ENCODE data around the gene ASAP2.

DNA sequence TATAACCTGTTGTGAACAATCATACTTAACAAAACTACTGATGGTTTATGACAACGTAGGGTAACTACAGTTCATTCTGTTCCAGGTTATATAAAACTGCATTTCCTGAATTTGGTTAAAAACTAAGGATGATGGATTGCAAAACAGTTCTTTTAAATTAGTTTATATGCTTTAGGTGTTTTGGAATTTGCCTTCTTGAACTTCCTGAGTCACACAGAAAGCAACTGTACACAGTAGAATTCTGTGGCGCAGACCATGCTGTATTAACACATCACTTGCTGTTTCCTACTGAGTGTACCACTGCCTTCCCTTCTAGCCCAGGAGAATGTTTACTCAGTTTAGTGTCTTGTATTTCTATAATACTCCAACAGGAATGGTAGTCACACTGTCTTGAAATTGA is 197.3 kb downstream of the ASAP2 start:
- TF ChIP-seq, protein P1, sequence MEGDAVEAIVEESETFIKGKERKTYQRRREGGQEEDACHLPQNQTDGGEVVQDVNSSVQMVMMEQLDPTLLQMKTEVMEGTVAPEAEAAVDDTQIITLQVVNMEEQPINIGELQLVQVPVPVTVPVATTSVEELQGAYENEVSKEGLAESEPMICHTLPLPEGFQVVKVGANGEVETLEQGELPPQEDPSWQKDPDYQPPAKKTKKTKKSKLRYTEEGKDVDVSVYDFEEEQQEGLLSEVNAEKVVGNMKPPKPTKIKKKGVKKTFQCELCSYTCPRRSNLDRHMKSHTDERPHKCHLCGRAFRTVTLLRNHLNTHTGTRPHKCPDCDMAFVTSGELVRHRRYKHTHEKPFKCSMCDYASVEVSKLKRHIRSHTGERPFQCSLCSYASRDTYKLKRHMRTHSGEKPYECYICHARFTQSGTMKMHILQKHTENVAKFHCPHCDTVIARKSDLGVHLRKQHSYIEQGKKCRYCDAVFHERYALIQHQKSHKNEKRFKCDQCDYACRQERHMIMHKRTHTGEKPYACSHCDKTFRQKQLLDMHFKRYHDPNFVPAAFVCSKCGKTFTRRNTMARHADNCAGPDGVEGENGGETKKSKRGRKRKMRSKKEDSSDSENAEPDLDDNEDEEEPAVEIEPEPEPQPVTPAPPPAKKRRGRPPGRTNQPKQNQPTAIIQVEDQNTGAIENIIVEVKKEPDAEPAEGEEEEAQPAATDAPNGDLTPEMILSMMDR (conservative IDR thresholded peaks at IDR 0.05 in 1 of 2, IDR thresholded peaks at IDR 0.05 in 1 of 2; ENCODE audit: extremely low read depth in 1 of 2, insufficient read depth in 1 of 2, low read depth in 1 of 2, low read length in 2 of 2) = no peak
- TF ChIP-seq EZH2 (IDR thresholded peaks at IDR 0.05; ENCODE audit: borderline replicate concordance, low read length) = no peak
